ENCODE results near the gene GNB1. TPM values are rescaled to one million over a fixed set of nuclear protein-coding genes. Genes with fewer than 3 reads are reported as not detected.

The GNB1 gene
- total and polyA plus RNA-seq, 9 of the 15 experiments (the other 6 are each of a cell fraction or from before 2014, with no cell fraction given) = 34.3 to 388 (median 114) TPM

- TF ChIP-seq RBBP5 (IDR thresholded peaks at IDR 0.05; ENCODE audit: borderline replicate concordance, insufficient read depth, low read length, poor library complexity, severe bottlenecking) (peak; percentile 81), KAT7 (CRISPR knock-in tag; IDR thresholded peaks at IDR 0.05; ENCODE audit: borderline replicate concordance) (peak; percentile 15; the same call in 1 of the 2 replicates), LEF1 (IDR thresholded peaks at IDR 0.05) (peak; percentile 83), NFE2 (IDR thresholded peaks at IDR 0.05; ENCODE audit: low read depth) (peak; percentile 99), MBD2 (IDR thresholded peaks at IDR 0.05; ENCODE audit: borderline replicate concordance, low read depth) (0 out of 2 replicates have a peak, but pooled peaks have one; percentile 31), SAFB (IDR thresholded peaks at IDR 0.05; ENCODE audit: borderline replicate concordance, low read depth, low read length) (0 out of 2 replicates have a peak, but pooled peaks have one; percentile 16), USF1 (CRISPR knock-in tag; IDR thresholded peaks at IDR 0.05) (peak; percentile 73; the same call in 1 of the 2 replicates), EGR1 (conservative IDR thresholded peaks at IDR 0.05) (0 out of 2 replicates have a peak, but pooled peaks have one; percentile 46), HDAC2 (IDR thresholded peaks at IDR 0.05) (peak; percentile 54; the same call in 1 of the 2 replicates), TBL1XR1 (IDR thresholded peaks at IDR 0.05; ENCODE audit: low read length in 2 of 2) (peak in 1 of 2 experiments; percentile 58; a peak in 1 of 4 replicates), NR2C1 (IDR thresholded peaks at IDR 0.05) (no peak; the same call in 1 of the 2 replicates), NR2C1 (tag; IDR thresholded peaks at IDR 0.05) (0 out of 2 replicates have a peak, but pooled peaks have one; percentile 8), ZNF696 (CRISPR knock-in tag; conservative IDR thresholded peaks at IDR 0.05) (no peak)
- TF ChIP-seq, protein P1, sequence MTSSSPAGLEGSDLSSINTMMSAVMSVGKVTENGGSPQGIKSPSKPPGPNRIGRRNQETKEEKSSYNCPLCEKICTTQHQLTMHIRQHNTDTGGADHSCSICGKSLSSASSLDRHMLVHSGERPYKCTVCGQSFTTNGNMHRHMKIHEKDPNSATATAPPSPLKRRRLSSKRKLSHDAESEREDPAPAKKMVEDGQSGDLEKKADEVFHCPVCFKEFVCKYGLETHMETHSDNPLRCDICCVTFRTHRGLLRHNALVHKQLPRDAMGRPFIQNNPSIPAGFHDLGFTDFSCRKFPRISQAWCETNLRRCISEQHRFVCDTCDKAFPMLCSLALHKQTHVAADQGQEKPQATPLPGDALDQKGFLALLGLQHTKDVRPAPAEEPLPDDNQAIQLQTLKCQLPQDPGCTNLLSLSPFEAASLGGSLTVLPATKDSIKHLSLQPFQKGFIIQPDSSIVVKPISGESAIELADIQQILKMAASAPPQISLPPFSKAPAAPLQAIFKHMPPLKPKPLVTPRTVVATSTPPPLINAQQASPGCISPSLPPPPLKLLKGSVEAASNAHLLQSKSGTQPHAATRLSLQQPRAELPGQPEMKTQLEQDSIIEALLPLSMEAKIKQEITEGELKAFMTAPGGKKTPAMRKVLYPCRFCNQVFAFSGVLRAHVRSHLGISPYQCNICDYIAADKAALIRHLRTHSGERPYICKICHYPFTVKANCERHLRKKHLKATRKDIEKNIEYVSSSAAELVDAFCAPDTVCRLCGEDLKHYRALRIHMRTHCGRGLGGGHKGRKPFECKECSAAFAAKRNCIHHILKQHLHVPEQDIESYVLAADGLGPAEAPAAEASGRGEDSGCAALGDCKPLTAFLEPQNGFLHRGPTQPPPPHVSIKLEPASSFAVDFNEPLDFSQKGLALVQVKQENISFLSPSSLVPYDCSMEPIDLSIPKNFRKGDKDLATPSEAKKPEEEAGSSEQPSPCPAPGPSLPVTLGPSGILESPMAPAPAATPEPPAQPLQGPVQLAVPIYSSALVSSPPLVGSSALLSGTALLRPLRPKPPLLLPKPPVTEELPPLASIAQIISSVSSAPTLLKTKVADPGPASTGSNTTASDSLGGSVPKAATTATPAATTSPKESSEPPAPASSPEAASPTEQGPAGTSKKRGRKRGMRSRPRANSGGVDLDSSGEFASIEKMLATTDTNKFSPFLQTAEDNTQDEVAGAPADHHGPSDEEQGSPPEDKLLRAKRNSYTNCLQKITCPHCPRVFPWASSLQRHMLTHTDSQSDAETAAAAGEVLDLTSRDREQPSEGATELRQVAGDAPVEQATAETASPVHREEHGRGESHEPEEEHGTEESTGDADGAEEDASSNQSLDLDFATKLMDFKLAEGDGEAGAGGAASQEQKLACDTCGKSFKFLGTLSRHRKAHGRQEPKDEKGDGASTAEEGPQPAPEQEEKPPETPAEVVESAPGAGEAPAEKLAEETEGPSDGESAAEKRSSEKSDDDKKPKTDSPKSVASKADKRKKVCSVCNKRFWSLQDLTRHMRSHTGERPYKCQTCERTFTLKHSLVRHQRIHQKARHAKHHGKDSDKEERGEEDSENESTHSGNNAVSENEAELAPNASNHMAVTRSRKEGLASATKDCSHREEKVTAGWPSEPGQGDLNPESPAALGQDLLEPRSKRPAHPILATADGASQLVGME (CRISPR knock-in tag; IDR thresholded peaks at IDR 0.05) = no peak
- TF ChIP-seq, protein P2, sequence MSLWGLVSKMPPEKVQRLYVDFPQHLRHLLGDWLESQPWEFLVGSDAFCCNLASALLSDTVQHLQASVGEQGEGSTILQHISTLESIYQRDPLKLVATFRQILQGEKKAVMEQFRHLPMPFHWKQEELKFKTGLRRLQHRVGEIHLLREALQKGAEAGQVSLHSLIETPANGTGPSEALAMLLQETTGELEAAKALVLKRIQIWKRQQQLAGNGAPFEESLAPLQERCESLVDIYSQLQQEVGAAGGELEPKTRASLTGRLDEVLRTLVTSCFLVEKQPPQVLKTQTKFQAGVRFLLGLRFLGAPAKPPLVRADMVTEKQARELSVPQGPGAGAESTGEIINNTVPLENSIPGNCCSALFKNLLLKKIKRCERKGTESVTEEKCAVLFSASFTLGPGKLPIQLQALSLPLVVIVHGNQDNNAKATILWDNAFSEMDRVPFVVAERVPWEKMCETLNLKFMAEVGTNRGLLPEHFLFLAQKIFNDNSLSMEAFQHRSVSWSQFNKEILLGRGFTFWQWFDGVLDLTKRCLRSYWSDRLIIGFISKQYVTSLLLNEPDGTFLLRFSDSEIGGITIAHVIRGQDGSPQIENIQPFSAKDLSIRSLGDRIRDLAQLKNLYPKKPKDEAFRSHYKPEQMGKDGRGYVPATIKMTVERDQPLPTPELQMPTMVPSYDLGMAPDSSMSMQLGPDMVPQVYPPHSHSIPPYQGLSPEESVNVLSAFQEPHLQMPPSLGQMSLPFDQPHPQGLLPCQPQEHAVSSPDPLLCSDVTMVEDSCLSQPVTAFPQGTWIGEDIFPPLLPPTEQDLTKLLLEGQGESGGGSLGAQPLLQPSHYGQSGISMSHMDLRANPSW (CRISPR knock-in tag; IDR thresholded peaks at IDR 0.05) = 0 out of 2 replicates have a peak, but pooled peaks have one; percentile 74
- TF ChIP-seq, protein P3, sequence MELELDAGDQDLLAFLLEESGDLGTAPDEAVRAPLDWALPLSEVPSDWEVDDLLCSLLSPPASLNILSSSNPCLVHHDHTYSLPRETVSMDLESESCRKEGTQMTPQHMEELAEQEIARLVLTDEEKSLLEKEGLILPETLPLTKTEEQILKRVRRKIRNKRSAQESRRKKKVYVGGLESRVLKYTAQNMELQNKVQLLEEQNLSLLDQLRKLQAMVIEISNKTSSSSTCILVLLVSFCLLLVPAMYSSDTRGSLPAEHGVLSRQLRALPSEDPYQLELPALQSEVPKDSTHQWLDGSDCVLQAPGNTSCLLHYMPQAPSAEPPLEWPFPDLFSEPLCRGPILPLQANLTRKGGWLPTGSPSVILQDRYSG (tag; conservative IDR thresholded peaks at IDR 0.05; ENCODE audit: low read depth) = peak; percentile 91
Observed at GRCh38 chr1:1758692-1759455, 132.0 kb downstream of the GNB1 start (continued).
